NCI-H2081 (cell line): ENCODE measurements around the gene OR5P2.
"Not testable (repeated sequence)": the region's sequence is repeated elsewhere in the genome, so short reads cannot be mapped to it uniquely, and the experiment has no call there.

Experiments used
- DNase-seq, 2 experiments: peaks; one replicate each; lab custom pipeline; 2025; lab: John Stamatoyannopoulos, UW

OR5P2 gene, protein sequence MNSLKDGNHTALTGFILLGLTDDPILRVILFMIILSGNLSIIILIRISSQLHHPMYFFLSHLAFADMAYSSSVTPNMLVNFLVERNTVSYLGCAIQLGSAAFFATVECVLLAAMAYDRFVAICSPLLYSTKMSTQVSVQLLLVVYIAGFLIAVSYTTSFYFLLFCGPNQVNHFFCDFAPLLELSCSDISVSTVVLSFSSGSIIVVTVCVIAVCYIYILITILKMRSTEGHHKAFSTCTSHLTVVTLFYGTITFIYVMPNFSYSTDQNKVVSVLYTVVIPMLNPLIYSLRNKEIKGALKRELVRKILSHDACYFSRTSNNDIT

DNA sequence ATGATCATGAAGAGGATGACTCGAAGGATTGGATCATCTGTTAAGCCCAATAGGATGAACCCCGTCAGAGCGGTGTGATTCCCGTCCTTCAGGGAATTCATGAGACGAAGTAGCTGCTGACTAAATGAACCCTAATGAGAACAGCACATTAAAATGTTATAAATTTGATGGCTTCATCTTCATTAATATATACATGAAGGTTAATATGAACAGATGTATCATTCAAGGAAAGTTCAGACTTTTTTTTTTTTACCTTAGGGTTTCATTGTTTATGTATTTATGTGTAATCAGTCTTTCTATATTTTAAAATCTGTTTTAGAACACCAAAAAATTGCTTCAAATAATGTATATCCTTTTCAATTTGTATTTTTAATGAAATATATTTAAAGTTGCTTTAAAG, at the start of gene OR5P2:
OR5P2 (minus strand) TSS at position 101 of the 400 bp plus-strand sequence; CDS start at position 101, 0 bp downstream.
- DNase-seq: no peak

DNA sequence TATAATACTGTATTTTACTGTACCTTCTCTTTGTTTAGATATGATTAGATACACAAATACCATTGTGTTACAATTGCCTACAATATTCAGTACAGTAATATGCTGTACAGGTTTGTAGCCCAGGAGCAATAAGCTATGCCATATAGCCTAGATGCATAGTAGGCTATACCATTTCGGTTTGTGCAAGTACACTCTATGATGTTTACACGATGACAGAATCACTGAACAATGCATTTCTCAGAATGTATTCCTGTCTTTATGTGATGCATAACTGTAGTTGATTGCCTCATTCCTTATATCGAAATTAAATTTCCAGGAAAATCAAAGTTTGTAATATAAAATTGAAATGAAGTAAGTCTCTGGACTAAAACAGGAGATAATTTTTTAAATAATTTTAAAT, 49.3 kb upstream of the OR5P2 start:
- DNase-seq: no peak

DNA sequence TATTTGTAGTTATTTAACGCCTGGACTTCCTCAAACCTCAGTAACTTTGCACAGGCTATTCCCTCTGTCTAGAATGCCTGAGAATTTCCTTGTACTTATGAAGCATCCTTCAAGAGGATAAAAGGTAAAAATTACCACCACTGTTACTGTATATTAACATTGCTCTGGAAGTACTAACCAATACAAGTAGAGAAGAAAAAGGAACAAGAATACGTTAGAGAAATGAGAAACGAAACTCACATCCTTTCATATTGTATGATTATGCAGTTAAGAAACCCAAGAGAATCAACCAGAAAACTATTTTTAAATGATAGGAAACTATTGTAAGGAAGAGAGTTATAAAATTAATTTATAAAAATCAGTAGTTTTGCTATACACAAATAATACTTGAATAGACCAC, 48.2 kb upstream of the OR5P2 start:
- DNase-seq: no peak

DNA sequence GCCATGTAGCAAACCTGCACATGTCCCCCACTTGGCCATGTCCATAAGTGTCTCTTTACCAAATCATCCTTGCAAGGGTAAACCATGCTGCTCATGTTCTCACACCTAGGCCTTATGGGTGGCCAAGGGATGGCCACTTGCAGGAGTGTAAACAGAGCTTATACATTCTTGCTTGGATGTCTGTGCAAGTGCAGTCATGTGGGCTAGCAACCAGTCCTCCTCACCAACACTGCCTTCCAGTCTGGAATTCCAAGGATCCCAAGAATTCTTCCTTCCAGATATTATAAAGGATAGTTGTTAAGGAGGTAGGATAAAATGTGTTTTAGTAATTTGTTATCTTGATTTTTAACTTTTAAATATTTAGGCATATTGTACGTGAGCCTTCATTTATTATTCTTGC, 47.8 kb upstream of the OR5P2 start:
- DNase-seq: no peak

DNA sequence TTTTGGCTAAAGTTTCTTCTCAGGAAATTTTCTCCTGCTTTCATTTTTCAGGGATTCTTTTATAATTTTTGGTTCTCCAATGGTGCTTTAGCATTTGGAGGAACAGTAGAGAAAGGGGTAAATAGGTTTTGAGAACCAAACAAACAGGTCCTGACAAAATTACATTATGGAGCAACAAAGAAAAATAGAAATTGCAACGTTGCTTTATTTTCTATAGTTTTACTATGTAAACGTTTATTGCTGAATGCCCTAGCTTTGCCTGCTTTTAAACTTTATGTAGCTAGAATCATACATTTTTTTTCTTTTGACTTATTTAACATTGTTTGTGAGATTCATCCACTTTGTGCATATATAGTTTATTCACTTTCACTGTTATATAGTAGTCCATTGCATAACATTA, 43.8 kb upstream of the OR5P2 start:
- no peak for DNase-seq

DNA sequence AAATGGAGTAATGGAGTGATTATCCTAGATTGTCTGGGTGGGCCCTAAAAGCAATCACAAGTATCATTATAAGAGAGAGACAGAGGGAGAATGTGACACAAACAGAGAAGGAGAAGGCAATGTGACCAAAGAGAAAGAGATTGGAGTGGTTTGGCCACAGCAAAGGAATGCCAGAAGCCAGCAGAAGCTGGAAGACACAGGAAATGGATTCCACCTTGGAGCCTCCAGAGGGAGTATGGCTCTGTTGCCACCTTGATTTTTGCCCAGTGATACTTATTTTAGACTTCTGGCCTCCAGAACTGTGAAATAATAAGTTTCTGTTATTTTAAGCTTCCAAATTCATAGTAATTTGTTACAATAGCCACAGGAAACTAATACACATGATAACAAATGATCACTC, 36.8 kb upstream of the OR5P2 start:
- DNase-seq: no peak

DNA sequence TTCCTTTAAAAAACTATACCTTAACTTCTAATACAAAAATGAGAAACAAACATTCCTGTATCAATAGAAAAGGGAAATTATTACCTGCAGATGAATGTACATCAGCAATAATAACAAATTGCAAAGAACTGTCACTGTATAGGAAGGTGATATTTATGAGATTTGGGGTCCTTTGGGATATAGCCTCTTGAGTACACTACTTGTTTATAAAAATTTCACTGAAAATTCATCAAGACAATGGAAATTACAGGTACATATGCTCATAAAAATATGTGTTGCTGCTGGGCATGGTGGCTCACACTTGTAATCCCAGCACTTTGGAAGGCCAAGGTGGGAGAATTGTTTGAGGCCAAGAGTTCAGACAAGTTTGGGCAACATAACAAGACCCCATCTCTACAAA, 34.0 kb upstream of the OR5P2 start, which contains the start of gene OR5P3:
OR5P3 (minus strand) TSS at position 101 of the 400 bp plus-strand sequence.
- no peak for DNase-seq

DNA sequence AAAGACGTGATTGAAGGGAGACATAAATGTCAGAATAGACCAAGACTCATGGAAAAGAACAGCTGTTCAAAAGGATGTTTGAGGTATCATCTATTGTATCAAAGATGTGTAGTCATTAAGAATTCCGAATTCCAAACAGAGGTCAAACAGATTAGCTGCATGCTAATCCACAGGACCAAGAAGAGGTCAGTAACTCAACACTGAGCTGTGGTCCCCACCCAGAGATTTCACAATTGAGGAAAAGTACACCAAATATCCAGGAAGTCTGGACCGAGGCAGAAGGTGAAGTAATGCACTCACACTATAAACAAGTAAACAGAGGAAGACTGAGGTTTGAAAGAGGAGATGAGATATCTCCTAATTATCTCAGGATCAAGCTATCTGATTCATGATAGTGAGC, 29.6 kb upstream of the OR5P2 start:
- no peak for DNase-seq

DNA sequence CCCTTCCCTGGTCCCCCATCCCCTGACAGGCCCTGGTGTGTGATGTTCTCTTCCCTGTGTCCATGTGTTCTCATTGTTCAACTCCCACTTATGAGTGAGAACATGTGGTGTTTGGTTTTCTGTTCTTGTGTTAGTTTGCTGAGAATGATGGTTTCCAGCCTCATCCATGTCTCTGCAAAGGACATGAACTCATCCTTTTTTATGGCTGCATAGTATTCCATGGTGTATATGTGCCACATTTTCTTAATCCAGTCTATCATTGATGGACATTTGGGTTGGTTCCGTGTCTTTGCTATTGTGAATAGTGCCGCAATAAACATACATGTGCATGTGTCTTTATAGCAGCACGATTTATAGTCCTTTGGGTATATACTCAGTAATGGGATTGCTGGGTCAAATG, 23.7 kb upstream of the OR5P2 start:
- DNase-seq: not testable (repeated sequence)

DNA sequence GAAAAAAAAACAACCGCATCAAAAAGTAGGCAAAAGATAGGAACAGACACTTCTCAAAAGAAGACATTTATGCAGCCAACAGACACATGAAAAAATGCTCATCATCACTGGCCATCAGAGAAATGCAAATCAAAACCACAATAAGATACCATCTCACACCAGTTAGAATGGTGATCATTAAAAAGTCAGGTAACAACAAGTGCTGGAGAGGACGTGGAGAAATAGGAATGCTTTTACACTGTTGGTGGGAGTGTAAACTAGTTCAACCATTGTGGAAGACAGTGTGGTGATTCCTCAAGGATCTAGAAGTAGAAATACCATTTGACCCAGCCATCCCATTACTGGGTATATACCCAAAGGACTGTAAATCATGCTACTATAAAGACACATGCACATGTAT, 18.2 kb upstream of the OR5P2 start:
- not testable (repeated sequence) for DNase-seq

DNA sequence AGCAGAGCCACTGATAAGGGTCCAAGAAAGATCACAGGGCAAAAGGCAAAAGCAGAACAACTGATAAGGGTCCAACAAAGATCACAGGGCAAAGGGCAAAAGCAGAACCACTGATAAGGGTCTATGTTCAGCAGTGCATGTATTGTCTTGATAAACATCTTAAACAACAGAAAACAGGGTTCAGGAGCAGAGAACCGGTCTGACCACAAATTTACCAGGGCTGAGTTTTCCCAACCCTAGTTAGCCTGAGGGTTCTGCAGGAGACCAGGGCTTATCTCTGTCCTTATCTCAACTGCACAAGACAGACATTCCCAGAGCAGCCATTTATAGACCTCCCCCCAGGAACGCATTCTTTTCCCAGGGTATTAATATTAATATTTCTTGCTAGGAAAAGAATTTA, 13.6 kb upstream of the OR5P2 start:
- not testable (repeated sequence) for DNase-seq

DNA sequence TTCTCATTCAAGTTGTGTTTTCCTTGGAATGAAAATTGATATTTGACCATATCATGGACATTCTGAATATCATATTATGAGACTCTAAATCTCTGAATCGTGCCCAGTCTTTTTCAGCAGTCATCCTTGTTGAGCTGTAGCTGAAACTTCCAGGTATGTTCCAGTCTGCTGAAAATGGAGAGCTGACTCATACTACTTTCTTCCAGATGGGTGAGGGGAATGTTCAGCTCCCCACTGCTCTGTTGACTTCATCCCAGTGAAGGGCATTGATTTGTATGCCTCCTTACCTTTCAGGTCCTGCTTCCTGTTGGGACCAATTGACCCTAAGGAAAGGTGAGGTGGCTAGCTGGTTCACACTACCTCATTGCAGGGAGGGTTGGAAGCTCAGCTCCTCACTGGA, 3.5 kb downstream of the OR5P2 start:
- DNase-seq: no peak

DNA sequence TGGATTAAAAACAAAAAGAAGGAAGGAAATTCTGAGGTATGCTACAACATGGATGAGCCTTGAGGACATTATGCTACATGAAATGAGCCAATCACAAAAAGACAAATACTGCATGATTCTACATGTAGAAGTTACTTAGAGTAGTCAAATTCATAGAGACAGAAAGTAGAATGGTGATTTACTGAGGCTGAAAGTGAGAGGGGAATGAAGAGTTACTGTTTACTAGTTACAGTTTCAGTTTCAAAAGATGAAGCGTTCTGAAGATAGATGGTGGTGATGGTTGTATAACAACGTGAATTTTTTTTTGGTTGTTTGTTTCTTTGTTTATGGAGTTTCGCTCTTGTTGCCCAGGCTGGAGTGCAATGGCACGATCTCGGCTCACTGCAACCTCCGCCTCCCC, 9.5 kb downstream of the OR5P2 start:
- no peak for DNase-seq

DNA sequence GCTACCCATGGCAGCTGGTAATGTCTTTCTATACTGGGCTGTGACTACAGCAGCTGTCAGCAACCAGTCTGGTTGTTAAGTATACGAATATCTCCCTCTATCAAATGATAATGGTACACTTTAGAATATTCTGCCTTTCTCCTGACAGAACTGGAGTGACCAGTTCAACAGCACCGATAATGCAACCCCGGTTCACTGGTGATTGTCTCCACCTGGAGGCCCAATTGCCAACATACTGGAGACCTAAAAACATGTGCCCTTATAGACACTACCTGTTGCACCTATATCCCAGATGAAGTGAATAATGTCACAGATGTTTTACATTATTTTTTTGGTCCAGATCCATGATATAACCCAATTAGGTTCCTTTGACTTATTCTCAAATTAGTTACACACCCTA, 21.1 kb downstream of the OR5P2 start:
- no peak for DNase-seq

DNA sequence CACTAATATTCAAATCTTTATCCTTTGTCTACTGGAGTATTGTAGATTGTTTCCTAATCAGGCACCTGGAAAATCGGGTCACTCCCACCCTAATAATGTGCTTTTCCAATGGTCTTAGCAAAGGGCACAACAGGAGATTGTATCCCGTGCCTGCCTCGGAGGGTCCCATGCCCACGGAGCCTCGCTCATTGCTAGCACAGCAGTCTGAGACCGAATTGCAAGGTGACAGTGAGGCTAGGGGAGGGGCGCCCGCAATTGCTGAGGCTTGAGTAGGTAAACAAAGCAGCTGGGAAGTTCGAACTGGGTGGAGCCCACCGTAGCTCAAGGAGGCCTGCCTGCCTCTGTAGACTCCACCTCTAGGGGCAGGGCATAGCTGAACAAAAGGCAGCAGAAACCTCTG, 32.4 kb downstream of the OR5P2 start:
- not testable (repeated sequence) for DNase-seq

DNA sequence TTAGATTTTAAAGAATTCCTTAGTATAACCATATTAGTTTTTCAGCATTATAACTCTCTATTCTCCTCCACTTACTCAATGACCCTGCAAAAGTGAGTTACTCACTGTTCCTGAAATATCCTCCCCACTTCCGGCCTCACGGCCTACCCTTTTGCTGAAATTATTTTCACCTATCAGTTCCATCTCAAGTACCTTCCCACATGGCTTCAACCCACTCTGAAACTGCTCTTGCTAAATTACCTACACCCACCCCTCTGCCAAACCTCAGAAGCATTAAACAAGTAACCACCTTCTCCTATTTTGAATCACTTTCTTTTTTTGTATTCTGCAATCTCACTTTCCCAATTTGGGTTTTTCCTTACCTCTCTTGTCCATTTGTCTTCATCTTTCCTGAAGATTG, 37.7 kb downstream of the OR5P2 start:
- DNase-seq: no peak

DNA sequence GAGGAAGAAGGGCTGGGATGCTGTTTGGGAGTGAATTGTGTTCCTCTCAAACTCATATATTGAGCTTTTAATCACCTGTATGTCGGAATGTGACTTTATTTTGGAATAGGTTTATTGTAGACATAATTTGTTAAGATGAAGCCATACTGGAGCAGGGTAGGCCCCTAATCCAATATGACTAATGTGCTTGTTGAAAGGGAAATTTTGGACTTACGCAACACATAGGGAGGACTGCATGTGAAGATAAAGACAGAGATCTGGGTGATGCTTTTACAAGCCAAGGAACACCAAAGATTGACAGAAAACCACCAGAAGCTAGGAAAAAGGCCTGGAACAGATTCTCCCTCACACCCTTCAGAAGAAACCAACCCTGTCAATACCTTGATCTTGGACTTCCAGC, 47.3 kb downstream of the OR5P2 start:
- DNase-seq: no peak
